A673 (cell line): ENCODE results near the gene CCSER1.

Source experiments
- EZH2 ChIP-seq: fragments of 200-600 bp; sonication (generic); IDR thresholded peaks from 2 replicates; pipeline ENCODE4 v1.6.1; 2017; ENCODE audit warnings: borderline replicate concordance, low read depth, mild to moderate bottlenecking, mixed read lengths, antibody characterized with exemption, low read length; ENCODE audit not compliant: poor library complexity, severe bottlenecking
- TF ChIP-seq, protein P1 (sequence below): fragments of 300-800, 200-600 bp; sonication (generic); conservative IDR thresholded peaks from 2 replicates; pipeline ENCODE4 v1.5.1; 2017; ENCODE audit warnings: low read depth, mild to moderate bottlenecking, antibody characterized with exemption, low read length, moderate library complexity, mixed read lengths

DNA sequence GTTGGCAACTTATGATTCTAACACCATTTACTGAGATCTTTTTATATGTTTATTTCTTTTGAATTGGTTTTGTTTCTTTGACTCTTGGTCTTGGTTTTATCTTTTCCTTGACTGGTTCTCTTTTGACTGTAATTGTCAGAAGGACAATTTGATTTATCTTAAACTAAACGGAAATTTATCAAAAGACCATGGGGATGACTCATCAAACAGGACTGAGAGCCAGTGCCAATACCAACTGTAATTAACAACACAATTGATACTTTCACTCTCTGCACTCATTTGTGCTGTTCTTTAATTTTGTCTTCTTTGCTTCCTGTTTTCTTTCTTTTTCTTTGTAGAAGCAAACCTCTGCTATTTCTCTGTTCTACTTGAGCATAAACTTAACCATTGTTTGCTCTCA, 776.8 kb downstream of the CCSER1 start:
- TF ChIP-seq, protein P1, sequence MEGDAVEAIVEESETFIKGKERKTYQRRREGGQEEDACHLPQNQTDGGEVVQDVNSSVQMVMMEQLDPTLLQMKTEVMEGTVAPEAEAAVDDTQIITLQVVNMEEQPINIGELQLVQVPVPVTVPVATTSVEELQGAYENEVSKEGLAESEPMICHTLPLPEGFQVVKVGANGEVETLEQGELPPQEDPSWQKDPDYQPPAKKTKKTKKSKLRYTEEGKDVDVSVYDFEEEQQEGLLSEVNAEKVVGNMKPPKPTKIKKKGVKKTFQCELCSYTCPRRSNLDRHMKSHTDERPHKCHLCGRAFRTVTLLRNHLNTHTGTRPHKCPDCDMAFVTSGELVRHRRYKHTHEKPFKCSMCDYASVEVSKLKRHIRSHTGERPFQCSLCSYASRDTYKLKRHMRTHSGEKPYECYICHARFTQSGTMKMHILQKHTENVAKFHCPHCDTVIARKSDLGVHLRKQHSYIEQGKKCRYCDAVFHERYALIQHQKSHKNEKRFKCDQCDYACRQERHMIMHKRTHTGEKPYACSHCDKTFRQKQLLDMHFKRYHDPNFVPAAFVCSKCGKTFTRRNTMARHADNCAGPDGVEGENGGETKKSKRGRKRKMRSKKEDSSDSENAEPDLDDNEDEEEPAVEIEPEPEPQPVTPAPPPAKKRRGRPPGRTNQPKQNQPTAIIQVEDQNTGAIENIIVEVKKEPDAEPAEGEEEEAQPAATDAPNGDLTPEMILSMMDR = no peak
- TF ChIP-seq EZH2 = no peak
